Kidney (tissue), 14 donors: ENCODE results near the gene APEX1. TPM values are rescaled to one million over a fixed set of nuclear protein-coding genes. Genes with fewer than 3 reads are reported as not detected.
"Not testable (repeated sequence)": the region's sequence is repeated elsewhere in the genome, so short reads cannot be mapped to it uniquely, and the experiment has no call there.

Experiments used
- DNase-seq, 5 donors: peaks; one replicate each; pipeline ENCODE4 v3.0.0-alpha.2; 2013 to 2020
- FAIRE-seq: peaks from 2 replicates; lab custom pipeline; 2012; peaks lifted over from hg19 to GRCh38; lab: Jason Lieb, UNC
- H3K27ac ChIP-seq, 2 donors: one replicate each; pipeline ENCODE4 v1.7.0; 2013; ENCODE audit warnings: low read depth in 2 of 2, low read length in 2 of 2, inconsistent platforms in 1 of 2
- H3K27me3 ChIP-seq: one replicate; pipeline ENCODE4 v1.7.1; 2013; ENCODE audit warnings: low read length, inconsistent platforms; ENCODE audit not compliant: control insufficient read depth, insufficient read depth
- H3K36me3 ChIP-seq, 3 donors: one replicate each; pipeline versions ENCODE4 v1.7.0 to v1.7.1; 2013; ENCODE audit warnings: low read length in 3 of 3, control low read depth in 1 of 3, inconsistent platforms in 1 of 3; ENCODE audit not compliant: insufficient read depth in 3 of 3, control insufficient read depth in 2 of 3
- H3K4me1 ChIP-seq, 3 donors: one replicate each; pipeline versions ENCODE4 v1.7.0 to v1.7.1; 2013; ENCODE audit warnings: low read length in 3 of 3, inconsistent platforms in 1 of 3, low read depth in 1 of 3; ENCODE audit not compliant: control insufficient read depth in 2 of 3, insufficient read depth in 2 of 3
- H3K4me3 ChIP-seq, 3 donors: one replicate each; pipeline versions ENCODE4 v1.7.0 to v1.8.1; 2013; ENCODE audit warnings: low read length in 3 of 3, control low read depth in 1 of 3, inconsistent platforms in 1 of 3
- H3K9ac ChIP-seq, 3 donors: one replicate each; pipeline versions ENCODE4 v1.7.0 to v1.7.1; 2013; ENCODE audit warnings: low read length in 3 of 3, control low read depth in 1 of 3, inconsistent platforms in 1 of 3
- H3K9me3 ChIP-seq, 3 donors: one replicate each; pipeline versions ENCODE4 v1.7.0 to v1.7.1; 2013; ENCODE audit warnings: low read length in 3 of 3, control low read depth in 1 of 3, inconsistent platforms in 1 of 3; ENCODE audit not compliant: control insufficient read depth in 2 of 3, insufficient read depth in 1 of 3
- CTCF ChIP-seq: IDR thresholded peaks from 3 replicates; pipeline ENCODE4 v1.5.1; 2012; ENCODE audit warnings: mild to moderate bottlenecking, moderate library complexity, borderline replicate concordance; ENCODE audit not compliant: insufficient read depth; ENCODE audit errors: extremely low read depth
- intact Hi-C: fragments of 100-400 bp; cut with DNase I; formaldehyde crosslinking; loops from one replicate; pipeline ENCODE4 v1.11.1; 2022
- polyA plus RNA-seq: library from polyadenylated mRNA; stranded (reverse); fragments of 350-450 nt; fragmentation: Illumina TruSeq; extraction: RNeasy Lipid Tissue Mini Kit (QIAGEN cat#74804); gene quantifications from one replicate; pipeline ENCODE4 v1.2.3, GENCODE V29; 2014; ENCODE audit warnings: low read depth, low replicate concordance; ENCODE audit not compliant: insufficient read depth
- total RNA-seq: library from RNA; stranded (reverse); fragmentation: NEBNext Ultra II Directional; extraction: Animal tissue kit (Norgen Biotek cat#: 25700); gene quantifications from one replicate; pipeline ENCODE4 v1.2.1, GENCODE V29; 2021
- donor health status: control.
- donor health status: control.
- donor health status: control.
- donor health status: control.
- donor health status: control.
- donor health status: DM: yes; HTN: yes; CAD: no.
- donor health status: Normal renal cell carcinoma (clear cell type).

Gene APEX1
- total and polyA plus RNA-seq, 2 donors from 2014 or later: 109 to 119 TPM

- Histone ChIP-seq H3K27ac (no peak overlapping the region), H3K9me3 (no peaks in the 10 kb centered on the region), H3K36me3 (peaks cover 0 to 1% (median 0%) of the 10 kb centered on the region in 3 donors), H3K4me3 (no peak overlapping the region), H3K4me1 (peaks cover 0 to 3% (median 0%) of the 10 kb centered on the region in 3 donors), H3K27me3 (peaks cover 3% of the 10 kb centered on the region), H3K9ac (no peak overlapping the region)
- FAIRE-seq (no peak), DNase-seq (no peak)
- TF ChIP-seq CTCF: no peak
- intact Hi-C loops: no loop called here
Observed at GRCh38 chr14:20440465-20440864, 14.6 kb upstream of the APEX1 start.

GRCh38 chr14:20440882-20441281 is 14.1 kb upstream of the APEX1 start:
- DNase-seq: no peak
- FAIRE-seq: no peak
- no peaks in the 10 kb centered on the region for H3K9me3 ChIP-seq
- H3K36me3 ChIP-seq: peaks cover 0 to 5% (median 0%) of the 10 kb centered on the region in 3 donors
- no peaks in the 10 kb centered on the region for H3K27me3 ChIP-seq
- H3K4me3 ChIP-seq: no peak overlapping the region
- intact Hi-C loops: no loop called here
- no peak for TF ChIP-seq CTCF
- no peak overlapping the region for H3K9ac ChIP-seq
- no peaks in the 10 kb centered on the region for H3K4me1 ChIP-seq
- no peak overlapping the region for H3K27ac ChIP-seq

GRCh38 chr14:20441461-20441860 is 13.6 kb upstream of the APEX1 start:
- Histone ChIP-seq H3K27ac (no peak overlapping the region), H3K4me1 (no peaks in the 10 kb centered on the region), H3K36me3 (peaks cover 0 to 8% (median 0%) of the 10 kb centered on the region in 3 donors), H3K9me3 (no peaks in the 10 kb centered on the region), H3K27me3 (no peaks in the 10 kb centered on the region), H3K4me3 (no peak overlapping the region), H3K9ac (no peak overlapping the region)
- DNase-seq (no peak), FAIRE-seq (no peak)
- no peak for TF ChIP-seq CTCF
- intact Hi-C loops: no loop called here

- H3K9ac ChIP-seq, H3K27ac ChIP-seq, H3K9me3 ChIP-seq, H3K4me3 ChIP-seq, DNase-seq, intact Hi-C loops, H3K27me3 ChIP-seq, H3K4me1 ChIP-seq, FAIRE-seq: not testable (repeated sequence)
- H3K36me3 ChIP-seq: peaks cover 4 to 30% (median 17%) of the 10 kb centered on the region in 3 donors
Observed at GRCh38 chr14:20443650-20444049, 11.4 kb upstream of the APEX1 start.
